Coronary artery (tissue), 2 donors: ENCODE data around the gene ADCY9.
A peak's percentile ranks its signal among the peaks of the same experiment; 100 is the strongest.
"Not testable (repeated sequence)": the region's sequence is repeated elsewhere in the genome, so short reads cannot be mapped to it uniquely, and the experiment has no call there.

Experiments
- DNase-seq: peaks from one replicate; pipeline ENCODE4 v3.0.0-alpha.2; 2017; ENCODE audit warnings: low spot score
- H3K27ac ChIP-seq, 2 donors: fragments of 200-600 bp; sonication (generic); one replicate each; pipeline ENCODE4 v1.5.1; 2016 to 2019
- H3K4me3 ChIP-seq: fragments of 200-600 bp; sonication (generic); 2 replicates; pipeline ENCODE4 v1.5.1; 2016; ENCODE audit warnings: mild to moderate bottlenecking, moderate library complexity
- TF ChIP-seq, protein P1 (sequence below): fragments of 200-600 bp; sonication (generic); IDR thresholded peaks from one replicate; pipeline ENCODE4 v1.5.1; 2019; ENCODE audit warnings: antibody characterized with exemption

The ADCY9 gene

DNA sequence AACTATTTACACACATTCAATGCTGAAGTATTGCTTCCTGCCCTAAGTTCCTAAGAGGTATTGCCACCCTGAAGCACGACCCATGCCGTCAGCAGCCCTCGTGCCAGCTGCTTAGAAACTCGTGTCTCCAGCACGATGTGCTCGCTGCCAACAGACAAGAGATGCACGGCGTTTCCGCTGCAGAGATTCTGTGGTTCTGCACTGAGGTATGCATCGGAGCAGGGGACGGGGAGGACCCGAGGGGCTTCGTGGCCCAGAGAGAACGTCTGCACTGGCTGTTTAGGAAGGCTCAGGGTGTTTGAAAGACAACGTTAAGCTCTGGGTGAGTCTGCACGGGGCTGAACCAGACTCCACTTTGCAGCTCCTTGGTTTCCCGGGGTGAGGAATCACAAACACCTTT is 153.0 kb downstream of the ADCY9 start:
- Histone ChIP-seq H3K27ac (no peak overlapping the region), H3K4me3 (no peak overlapping the region)
- DNase-seq = no peak
- TF ChIP-seq, protein P1, sequence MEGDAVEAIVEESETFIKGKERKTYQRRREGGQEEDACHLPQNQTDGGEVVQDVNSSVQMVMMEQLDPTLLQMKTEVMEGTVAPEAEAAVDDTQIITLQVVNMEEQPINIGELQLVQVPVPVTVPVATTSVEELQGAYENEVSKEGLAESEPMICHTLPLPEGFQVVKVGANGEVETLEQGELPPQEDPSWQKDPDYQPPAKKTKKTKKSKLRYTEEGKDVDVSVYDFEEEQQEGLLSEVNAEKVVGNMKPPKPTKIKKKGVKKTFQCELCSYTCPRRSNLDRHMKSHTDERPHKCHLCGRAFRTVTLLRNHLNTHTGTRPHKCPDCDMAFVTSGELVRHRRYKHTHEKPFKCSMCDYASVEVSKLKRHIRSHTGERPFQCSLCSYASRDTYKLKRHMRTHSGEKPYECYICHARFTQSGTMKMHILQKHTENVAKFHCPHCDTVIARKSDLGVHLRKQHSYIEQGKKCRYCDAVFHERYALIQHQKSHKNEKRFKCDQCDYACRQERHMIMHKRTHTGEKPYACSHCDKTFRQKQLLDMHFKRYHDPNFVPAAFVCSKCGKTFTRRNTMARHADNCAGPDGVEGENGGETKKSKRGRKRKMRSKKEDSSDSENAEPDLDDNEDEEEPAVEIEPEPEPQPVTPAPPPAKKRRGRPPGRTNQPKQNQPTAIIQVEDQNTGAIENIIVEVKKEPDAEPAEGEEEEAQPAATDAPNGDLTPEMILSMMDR = no peak

DNA sequence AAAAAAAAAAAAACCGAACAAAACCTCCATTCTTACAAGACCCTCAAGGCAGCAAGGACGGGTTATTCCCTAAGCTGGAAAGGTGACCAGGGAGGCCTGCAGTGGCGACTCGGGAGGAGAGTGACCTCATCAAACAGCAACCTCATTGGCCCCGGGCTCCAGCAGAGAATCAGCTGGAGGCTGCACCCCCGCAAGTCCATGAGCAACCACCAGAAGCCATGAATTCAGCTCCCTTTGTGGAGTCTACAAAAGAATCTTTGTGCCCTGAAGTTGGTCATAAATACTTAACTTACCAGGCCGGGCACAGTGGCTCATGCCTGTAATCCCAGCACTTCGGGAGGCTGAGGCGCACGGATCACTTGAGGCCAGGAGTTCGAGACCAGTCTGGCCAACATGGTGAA is 154.8 kb downstream of the ADCY9 start:
- DNase-seq = no peak
- Histone ChIP-seq H3K27ac (peak overlapping the region; percentile 47 to 83), H3K4me3 (peak overlapping the region; percentile 72)
- TF ChIP-seq, protein P1 = no peak

DNA sequence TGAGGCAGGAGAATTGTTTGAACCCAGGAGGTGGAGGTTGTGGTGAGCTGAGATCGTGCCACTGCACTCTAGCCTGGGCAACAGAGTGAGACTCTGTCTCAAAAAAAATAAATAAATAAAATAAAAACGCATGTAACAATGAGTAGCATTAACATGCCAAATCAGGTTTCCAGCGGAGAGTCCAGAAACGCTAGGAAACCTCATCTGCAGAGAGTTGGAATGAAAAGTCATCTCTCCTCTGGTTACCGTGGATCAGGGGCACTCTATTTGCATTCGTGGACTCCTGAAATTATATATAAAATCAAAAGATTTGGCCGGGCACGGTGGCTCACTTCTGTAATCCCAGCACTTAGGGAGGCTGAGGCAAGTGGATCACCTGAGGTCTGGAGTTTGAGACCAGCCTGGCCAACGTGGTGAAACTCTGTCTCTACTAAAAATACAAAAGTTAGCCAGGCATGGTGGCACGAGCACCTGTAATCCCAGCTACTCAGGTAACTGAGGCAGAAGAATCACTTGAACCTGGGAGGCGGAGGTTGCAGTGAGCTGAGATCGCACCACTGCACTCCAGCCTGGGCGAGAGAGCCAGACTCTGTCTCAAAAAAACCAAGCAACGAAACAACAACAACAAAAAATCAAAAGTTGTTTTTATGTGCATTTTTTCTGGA is 156.2 kb downstream of the ADCY9 start:
- Histone ChIP-seq H3K4me3 (peak overlapping the region; percentile 72), H3K27ac (peak overlapping the region; percentile 47 to 83)
- DNase-seq = not testable (repeated sequence)

DNA sequence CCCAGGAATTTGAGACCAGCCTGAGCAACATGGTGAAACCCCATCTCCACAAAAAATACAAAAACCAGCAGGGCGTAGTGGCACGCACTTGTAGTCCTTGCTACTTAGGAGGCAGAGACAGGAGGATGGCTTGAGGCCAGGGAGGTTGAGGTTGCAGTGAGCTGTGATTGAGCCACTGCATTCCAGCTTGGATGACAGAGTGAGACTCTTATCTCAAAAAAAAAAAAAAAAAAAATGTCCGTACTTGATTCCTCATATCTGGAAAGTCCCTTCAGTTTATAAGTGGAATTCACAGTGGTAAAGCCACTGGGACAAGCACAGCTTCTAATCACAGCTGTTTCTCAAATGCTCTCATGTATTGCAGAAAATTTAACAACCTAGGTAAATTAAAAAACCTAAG is 157.1 kb downstream of the ADCY9 start:
- TF ChIP-seq, protein P1 = no peak
- H3K27ac ChIP-seq = peak overlapping the region in 1 of 2 donors; percentile 17
- no peak overlapping the region for H3K4me3 ChIP-seq
- DNase-seq = no peak

DNA sequence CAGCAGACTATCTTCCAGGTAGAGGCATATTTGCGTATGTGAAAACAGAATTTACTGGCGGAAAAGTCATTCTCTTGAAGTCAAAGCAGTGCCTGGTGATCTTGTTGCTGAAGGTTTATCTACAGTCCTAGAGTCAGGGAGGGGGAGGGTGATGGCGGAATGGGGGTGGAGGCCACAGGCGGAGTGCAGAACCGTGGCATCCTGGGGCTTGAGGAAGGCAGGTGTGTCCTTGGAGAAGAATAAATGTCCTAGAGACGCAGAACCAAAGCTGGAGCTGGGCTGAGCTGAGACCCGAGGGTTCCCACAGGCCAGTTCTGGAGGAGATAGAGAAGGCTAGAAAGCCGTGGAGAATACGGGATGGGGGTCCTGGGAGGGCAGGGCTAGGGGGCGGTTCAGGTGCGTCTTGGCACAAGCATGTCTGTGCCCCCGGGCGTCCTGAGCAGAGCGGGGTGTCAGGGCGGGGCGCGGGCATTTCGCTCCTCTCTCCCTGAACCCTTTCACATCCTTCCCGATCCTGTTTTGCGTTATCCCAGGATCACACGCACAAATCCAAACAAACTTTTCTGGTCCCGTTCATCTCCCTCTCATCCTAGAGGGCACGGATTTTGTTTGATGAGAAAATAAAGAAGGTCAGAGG is 158.8 kb downstream of the ADCY9 start:
- no peak overlapping the region for H3K27ac ChIP-seq
- no peak for DNase-seq

DNA sequence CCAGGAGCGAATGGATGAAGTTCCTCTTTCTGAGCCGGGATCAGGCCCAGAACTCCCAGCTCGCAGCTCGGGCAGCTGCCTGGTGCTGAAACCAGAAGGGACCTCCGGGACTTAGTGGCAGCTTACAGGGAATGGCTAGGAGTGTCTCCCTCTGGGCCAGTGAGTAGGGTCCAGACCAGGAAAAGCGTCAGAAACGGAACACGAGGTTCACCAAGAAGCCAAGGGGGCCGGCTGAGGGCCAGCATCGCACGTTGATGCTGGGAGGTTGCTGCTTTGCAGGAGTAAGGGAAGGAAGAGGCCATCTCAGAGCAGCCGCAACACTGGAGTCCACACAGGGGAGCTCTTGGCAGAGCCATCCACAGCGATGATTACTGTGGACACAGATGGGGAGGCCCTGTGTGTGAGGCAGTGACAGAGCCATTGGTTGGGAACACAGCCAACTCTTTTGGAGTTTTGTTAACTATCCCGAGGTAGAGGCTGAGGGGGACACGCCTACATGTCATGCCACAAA is 161.8 kb downstream of the ADCY9 start:
- TF ChIP-seq, protein P1 = no peak
- Histone ChIP-seq H3K4me3 (no peak overlapping the region), H3K27ac (peak overlapping the region in 1 of 2 donors; percentile 63)
- no peak for DNase-seq

More for the DNA sequence above, 158.8 kb downstream of the ADCY9 start:
- TF ChIP-seq, protein P1 = no peak
- H3K4me3 ChIP-seq = no peak overlapping the region

DNA sequence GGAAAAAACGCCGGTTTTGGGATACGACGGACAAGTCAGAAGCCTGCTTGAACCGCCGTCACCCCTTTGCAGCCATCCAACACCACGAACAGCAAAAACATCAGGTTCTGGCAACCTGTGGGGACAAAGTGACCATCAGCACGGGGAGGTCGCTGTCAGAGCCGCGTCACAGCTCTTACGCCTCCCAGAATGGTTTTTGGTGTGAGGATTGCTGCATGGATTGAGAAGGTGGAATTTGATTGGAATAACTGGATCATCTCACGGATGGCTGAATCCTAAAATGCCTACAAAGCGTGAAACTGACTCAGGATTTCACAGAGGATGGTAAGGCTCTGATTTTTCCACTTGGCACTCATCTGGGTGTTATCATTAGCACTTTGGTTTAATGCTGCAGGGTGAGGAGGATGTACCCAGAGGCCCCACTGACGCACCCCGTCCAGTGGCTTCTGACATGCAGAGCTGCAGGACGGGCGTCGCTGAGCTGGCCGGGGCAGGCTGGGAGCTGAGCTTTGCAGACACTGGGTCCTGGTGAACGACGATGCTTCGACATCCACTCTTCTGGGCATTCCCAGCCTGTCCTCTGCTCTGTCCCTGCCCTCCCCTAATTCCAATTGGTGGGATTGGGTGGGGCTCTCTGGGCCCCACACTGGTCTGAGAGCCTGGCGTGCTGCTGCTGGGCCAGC is 162.4 kb downstream of the ADCY9 start:
- Histone ChIP-seq H3K4me3 (no peak overlapping the region), H3K27ac (peak overlapping the region in 1 of 2 donors; percentile 63)
- TF ChIP-seq, protein P1 = no peak
- no peak for DNase-seq
